Peyer's patch (tissue), 4 donors: ENCODE measurements around the gene SFXN3. TPM values are rescaled to one million over a fixed set of nuclear protein-coding genes. Genes with fewer than 3 reads are reported as not detected.
A peak's percentile ranks its signal among the peaks of the same experiment; 100 is the strongest.

Experiments
- DNase-seq, 3 donors: peaks; one replicate each; pipeline ENCODE4 v3.0.0-alpha.2; 2017 to 2019
- H3K27ac ChIP-seq, 4 donors: fragments of 200-600 bp; sonication (generic); one replicate each; pipeline ENCODE4 v1.5.1; 2016 to 2019
- H3K27me3 ChIP-seq, 2 donors: fragments of 200-600 bp; sonication (generic); one replicate each; pipeline ENCODE4 v1.5.1; 2019
- H3K36me3 ChIP-seq, 3 donors: fragments of 200-600 bp; sonication (generic); one replicate each; pipeline ENCODE4 v1.5.1; 2016 to 2019
- H3K4me1 ChIP-seq, 4 donors: fragments of 200-600 bp; sonication (generic); one replicate each; pipeline ENCODE4 v1.5.1; 2016 to 2019
- H3K4me3 ChIP-seq, 4 donors: fragments of 200-600 bp; sonication (generic); 1 replicate in 3 of 4; 2 replicates in 1 of 4; pipeline ENCODE4 v1.5.1; 2016 to 2019; ENCODE audit warnings: mild to moderate bottlenecking in 1 of 4
- H3K9me3 ChIP-seq, 4 donors: fragments of 200-600 bp; sonication (generic); one replicate each; pipeline ENCODE4 v1.5.1; 2016 to 2019; ENCODE audit warnings: mild to moderate bottlenecking in 1 of 4
- POLR2A ChIP-seq, 2 donors: fragments of 450-650 bp; IDR thresholded peaks; one replicate each; pipeline ENCODE4 v1.5.1; 2017; ENCODE audit warnings: antibody characterized with exemption in 2 of 2, mild to moderate bottlenecking in 2 of 2, moderate library complexity in 2 of 2
- total RNA-seq, 4 donors: library from RNA; depleted of rRNA; stranded (reverse); fragments of >200 nt; gene quantifications; one replicate each; pipeline ENCODE4 v1.1.0, GENCODE V29; 2016
- TF ChIP-seq, protein P1 (sequence below), 6 experiments: fragments of 450-650 bp in 4 of 6; fragments of 200-600 bp in 2 of 6; sonication (generic) in 1 of 6; IDR thresholded peaks; one replicate each; pipeline ENCODE4 v1.5.1; 2017 to 2019; ENCODE audit warnings: antibody characterized with exemption in 6 of 6, mild to moderate bottlenecking in 3 of 6, moderate library complexity in 1 of 6

The SFXN3 gene
- total RNA-seq, 4 donors from 2014 or later: 165 to 772 (median 494) TPM

DNA sequence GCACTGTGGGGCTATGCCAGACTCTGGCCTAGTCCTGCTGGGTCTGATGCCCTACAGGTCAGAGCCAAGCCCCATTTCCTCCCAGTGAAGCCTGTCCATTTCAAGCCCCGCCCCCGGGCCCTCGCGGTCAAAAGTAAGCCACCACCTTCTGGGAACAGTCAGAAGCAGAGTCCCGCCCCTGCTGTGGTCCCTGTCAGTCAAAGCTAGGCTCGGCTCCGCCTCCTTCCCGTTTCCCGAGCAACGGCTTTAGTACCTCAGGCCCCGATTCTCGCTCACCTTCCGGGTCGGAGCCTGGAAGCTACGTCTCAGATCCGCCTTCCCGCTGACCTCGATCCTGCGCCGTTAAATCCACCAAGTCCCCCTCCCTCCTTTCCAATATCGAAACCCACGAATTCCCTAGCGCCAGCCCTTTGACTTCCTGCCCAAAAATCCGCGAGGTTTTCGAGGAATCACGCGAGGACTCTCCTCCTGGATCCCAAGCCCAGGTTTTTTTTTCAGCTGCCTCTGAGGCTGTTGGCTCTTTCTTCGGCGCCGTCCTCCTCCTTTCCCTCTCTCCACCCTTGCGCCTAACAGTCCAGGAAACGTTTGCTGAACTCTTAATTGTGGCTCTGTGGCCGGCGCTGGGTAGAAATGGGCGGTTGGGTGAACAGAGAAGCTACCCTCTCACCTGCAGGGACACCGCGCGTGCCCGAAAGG, 11.8 kb downstream of the SFXN3 start:
- Histone ChIP-seq H3K4me1 (peaks cover 0 to 17% (median 3%) of the 10 kb centered on the region in 4 donors), H3K27me3 (no peaks in the 10 kb centered on the region), H3K9me3 (no peaks in the 10 kb centered on the region), H3K36me3 (peaks cover 0 to 25% (median 0%) of the 10 kb centered on the region in 3 donors), H3K27ac (peak overlapping the region; percentile 68 to 90 (median 84)), H3K4me3 (peak overlapping the region; percentile 35 to 56 (median 46))
- DNase-seq: peak; percentile 96 to 99 (median 99)
- TF ChIP-seq, protein P1, sequence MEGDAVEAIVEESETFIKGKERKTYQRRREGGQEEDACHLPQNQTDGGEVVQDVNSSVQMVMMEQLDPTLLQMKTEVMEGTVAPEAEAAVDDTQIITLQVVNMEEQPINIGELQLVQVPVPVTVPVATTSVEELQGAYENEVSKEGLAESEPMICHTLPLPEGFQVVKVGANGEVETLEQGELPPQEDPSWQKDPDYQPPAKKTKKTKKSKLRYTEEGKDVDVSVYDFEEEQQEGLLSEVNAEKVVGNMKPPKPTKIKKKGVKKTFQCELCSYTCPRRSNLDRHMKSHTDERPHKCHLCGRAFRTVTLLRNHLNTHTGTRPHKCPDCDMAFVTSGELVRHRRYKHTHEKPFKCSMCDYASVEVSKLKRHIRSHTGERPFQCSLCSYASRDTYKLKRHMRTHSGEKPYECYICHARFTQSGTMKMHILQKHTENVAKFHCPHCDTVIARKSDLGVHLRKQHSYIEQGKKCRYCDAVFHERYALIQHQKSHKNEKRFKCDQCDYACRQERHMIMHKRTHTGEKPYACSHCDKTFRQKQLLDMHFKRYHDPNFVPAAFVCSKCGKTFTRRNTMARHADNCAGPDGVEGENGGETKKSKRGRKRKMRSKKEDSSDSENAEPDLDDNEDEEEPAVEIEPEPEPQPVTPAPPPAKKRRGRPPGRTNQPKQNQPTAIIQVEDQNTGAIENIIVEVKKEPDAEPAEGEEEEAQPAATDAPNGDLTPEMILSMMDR (IDR thresholded peaks at IDR 0.05): peak in 2 of 6 experiments; percentile 0 to 15
- TF ChIP-seq POLR2A (IDR thresholded peaks at IDR 0.05): peak; percentile 54 to 80

DNA sequence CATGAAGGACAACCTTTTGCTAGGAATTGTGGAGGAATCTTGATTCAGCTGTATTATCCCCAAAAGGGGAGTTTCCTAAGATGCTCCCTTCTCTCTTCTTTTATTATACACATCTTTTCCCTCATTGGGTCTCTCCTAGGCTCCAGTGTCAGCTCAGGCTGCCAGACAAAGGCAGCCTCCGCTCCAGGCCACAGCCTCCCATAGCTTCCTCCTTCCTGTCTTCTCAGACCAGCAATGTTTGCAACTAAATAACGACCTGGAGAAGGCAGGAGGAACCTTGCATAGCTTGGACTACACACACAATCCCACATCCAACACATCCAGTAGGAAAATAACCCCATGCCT, 12.3 kb downstream of the SFXN3 start:
- peak overlapping the region; percentile 68 to 90 (median 84) for H3K27ac ChIP-seq
- DNase-seq: peak in 1 of 3 donors; percentile 61
- H3K9me3 ChIP-seq: no peaks in the 10 kb centered on the region
- peak overlapping the region; percentile 35 to 56 (median 46) for H3K4me3 ChIP-seq
- no peak for TF ChIP-seq POLR2A (IDR thresholded peaks at IDR 0.05)
- TF ChIP-seq, protein P1 (IDR thresholded peaks at IDR 0.05): no peak
- H3K36me3 ChIP-seq: peaks cover 0 to 19% (median 0%) of the 10 kb centered on the region in 3 donors
- no peaks in the 10 kb centered on the region for H3K27me3 ChIP-seq
- H3K4me1 ChIP-seq: peaks cover 0 to 21% (median 3%) of the 10 kb centered on the region in 4 donors

DNA sequence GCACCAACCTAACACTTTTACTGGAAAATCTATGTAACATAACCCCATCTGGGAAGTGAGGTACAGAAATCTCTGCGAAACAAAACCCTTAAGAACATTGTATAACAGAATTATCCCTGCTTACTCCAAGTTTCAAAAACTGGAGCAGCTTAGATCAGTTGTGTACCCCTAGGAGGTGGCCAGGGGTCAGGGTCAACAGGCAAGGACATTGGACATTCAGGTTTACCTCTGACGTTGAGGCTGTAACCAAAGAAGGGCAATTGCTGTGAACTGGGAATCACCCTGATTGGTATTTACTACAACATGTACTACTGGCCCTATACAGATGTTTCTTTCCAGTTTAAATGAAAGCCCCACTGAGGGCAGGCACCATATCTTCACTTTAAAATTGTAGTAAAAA, 13.1 kb downstream of the SFXN3 start:
- Histone ChIP-seq H3K4me3 (no peak overlapping the region), H3K27ac (no peak overlapping the region), H3K36me3 (peaks cover 0 to 12% (median 0%) of the 10 kb centered on the region in 3 donors), H3K27me3 (no peaks in the 10 kb centered on the region), H3K9me3 (no peaks in the 10 kb centered on the region), H3K4me1 (peaks cover 0 to 24% (median 3%) of the 10 kb centered on the region in 4 donors)
- DNase-seq: no peak
- TF ChIP-seq, protein P1 (IDR thresholded peaks at IDR 0.05): no peak
- TF ChIP-seq POLR2A (IDR thresholded peaks at IDR 0.05): no peak

DNA sequence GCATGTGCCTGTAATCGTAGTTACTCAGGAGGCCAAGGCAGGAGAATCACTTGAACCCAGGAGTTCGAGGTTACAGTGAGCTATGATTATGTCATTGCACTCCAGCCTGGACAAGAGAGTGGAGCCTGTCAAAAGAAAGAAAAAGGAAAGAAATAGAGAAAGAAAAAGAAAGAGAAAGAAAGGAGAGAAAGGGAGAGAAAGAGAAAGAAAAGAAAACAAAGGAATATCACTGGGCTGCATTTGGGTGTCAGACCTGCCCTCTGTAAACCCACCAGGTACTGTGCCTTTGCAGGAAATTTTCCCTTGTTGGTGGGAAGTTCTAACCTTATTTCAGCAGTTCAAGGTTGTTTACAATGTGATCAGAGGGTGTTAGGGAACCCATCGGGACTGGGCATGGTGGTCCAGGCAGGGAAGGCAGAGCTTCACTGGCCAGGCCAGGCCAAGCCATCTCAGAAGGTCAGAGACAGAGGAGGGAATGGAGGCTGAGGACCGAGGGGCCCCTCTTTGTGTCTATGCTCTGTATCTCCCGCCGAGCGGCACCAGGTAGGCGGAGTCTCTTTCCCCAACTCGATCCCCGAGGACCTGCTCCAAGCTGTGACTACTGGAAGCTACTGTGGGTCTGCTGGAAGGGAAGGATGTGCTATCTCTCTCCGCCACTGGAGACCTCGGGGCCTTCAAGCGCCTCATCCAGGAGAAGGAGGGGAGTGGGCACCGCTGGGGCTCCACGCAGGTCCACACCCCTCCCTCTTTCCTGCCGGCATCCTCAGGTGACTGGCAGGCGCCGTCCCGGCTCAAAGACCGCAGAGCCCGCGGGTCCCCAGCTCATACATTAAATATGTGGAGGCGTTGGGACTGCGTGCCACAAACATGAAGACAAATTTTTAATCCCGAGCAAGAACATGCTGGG, 15.6 kb downstream of the SFXN3 start:
- H3K27me3 ChIP-seq: peaks cover 0 to 9% of the 10 kb centered on the region in 2 donors
- H3K27ac ChIP-seq: no peak overlapping the region
- no peaks in the 10 kb centered on the region for H3K9me3 ChIP-seq
- H3K4me1 ChIP-seq: peaks cover 0 to 26% (median 5%) of the 10 kb centered on the region in 4 donors
- TF ChIP-seq POLR2A (IDR thresholded peaks at IDR 0.05): no peak
- TF ChIP-seq, protein P1 (IDR thresholded peaks at IDR 0.05): no peak
- no peak overlapping the region for H3K4me3 ChIP-seq
- H3K36me3 ChIP-seq: no peaks in the 10 kb centered on the region
- peak in 1 of 3 donors; percentile 38 for DNase-seq

DNA sequence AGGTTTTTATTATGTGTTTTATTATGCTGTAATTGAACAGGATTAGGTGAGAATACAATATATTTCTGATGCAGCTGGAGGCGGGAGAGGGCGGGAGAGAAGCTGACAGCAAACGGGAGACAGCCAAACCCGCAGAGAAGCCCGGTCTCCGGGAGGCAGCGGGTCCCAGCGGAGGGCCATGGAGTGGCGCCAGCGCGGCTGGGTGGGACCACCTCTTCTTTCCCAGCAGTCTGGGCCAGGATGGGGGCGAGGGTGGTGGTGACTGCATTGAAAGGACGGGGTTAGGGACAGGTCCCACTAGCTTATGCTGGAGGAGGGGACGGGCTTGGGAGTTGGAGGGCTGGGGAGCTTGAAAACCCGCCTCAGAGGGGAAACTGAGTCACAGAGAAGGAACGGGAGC, 16.2 kb downstream of the SFXN3 start:
- H3K36me3 ChIP-seq: no peaks in the 10 kb centered on the region
- TF ChIP-seq POLR2A (IDR thresholded peaks at IDR 0.05): no peak
- TF ChIP-seq, protein P1 (IDR thresholded peaks at IDR 0.05): no peak
- no peak for DNase-seq
- no peak overlapping the region for H3K27ac ChIP-seq
- H3K4me3 ChIP-seq: no peak overlapping the region
- H3K4me1 ChIP-seq: peaks cover 0 to 21% (median 5%) of the 10 kb centered on the region in 4 donors
- H3K27me3 ChIP-seq: peaks cover 0 to 9% of the 10 kb centered on the region in 2 donors
- no peaks in the 10 kb centered on the region for H3K9me3 ChIP-seq
